GM23248 (cell line): ENCODE results near the gene FBN3. TPM values are rescaled to one million over a fixed set of nuclear protein-coding genes. Genes with fewer than 3 reads are reported as not detected.
A peak's percentile ranks its signal among the peaks of the same experiment; 100 is the strongest.
"Not testable (repeated sequence)": the region's sequence is repeated elsewhere in the genome, so short reads cannot be mapped to it uniquely, and the experiment has no call there.

Source experiments
- DNase-seq: peaks from one replicate; pipeline ENCODE4 v3.0.0-alpha.2; 2015
- H2AFZ ChIP-seq: fragments of 200-600 bp; sonication (generic); 2 replicates; pipeline ENCODE4 v1.6.1; 2016; ENCODE audit warnings: antibody characterized with exemption
- H3F3A ChIP-seq: fragments of 200-600 bp; sonication (generic); 2 replicates; pipeline ENCODE4 v1.6.1; 2016; ENCODE audit warnings: mild to moderate bottlenecking, antibody characterized with exemption, mixed run types; ENCODE audit not compliant: insufficient read depth
- H3K27ac ChIP-seq: fragments of 200-600 bp; sonication (generic); 2 replicates; pipeline ENCODE4 v1.5.1; 2016; ENCODE audit warnings: mild to moderate bottlenecking
- H3K27me3 ChIP-seq: fragments of 200-600 bp; sonication (generic); replicated peaks from 2 replicates; pipeline ENCODE4 v1.6.1; 2016; ENCODE audit warnings: mild to moderate bottlenecking; ENCODE audit not compliant: insufficient read depth
- H3K36me3 ChIP-seq: fragments of 200-600 bp; sonication (generic); 2 replicates; pipeline ENCODE4 v1.6.1; 2016; ENCODE audit warnings: low read depth, mild to moderate bottlenecking
- H3K4me1 ChIP-seq: fragments of 200-600 bp; sonication (generic); 2 replicates; pipeline ENCODE4 v1.6.1; 2016; ENCODE audit warnings: mild to moderate bottlenecking; ENCODE audit not compliant: insufficient read depth
- H3K4me2 ChIP-seq: fragments of 200-600 bp; sonication (generic); one replicate; pipeline ENCODE4 v1.6.1; 2016; ENCODE audit warnings: mild to moderate bottlenecking; ENCODE audit not compliant: unreplicated experiment
- H3K4me3 ChIP-seq: fragments of 200-600 bp; sonication (generic); 2 replicates; pipeline ENCODE4 v1.5.1; 2016; ENCODE audit warnings: mild to moderate bottlenecking
- H3K79me2 ChIP-seq: fragments of 200-600 bp; sonication (generic); 2 replicates; pipeline ENCODE4 v1.6.1; 2016; ENCODE audit warnings: mild to moderate bottlenecking; ENCODE audit not compliant: insufficient read depth
- H3K9ac ChIP-seq: fragments of 200-600 bp; sonication (generic); 2 replicates; pipeline ENCODE4 v1.6.1; 2016; ENCODE audit warnings: mild to moderate bottlenecking
- H3K9me2 ChIP-seq: fragments of 200-600 bp; sonication (generic); 2 replicates; pipeline ENCODE4 v1.6.1; 2016; ENCODE audit warnings: mixed run types, mild to moderate bottlenecking, moderate library complexity; ENCODE audit not compliant: insufficient read depth
- H3K9me3 ChIP-seq: fragments of 200-600 bp; sonication (generic); one replicate; pipeline ENCODE4 v1.6.1; 2017; ENCODE audit warnings: low read depth
- H4K20me1 ChIP-seq: fragments of 200-600 bp; sonication (generic); 2 replicates; pipeline ENCODE4 v1.6.0; 2016; ENCODE audit not compliant: insufficient read depth
- EZH2 ChIP-seq: fragments of 200-600 bp; sonication (generic); IDR thresholded peaks from 2 replicates; pipeline ENCODE4 v1.6.1; 2018; ENCODE audit warnings: antibody characterized with exemption, mild to moderate bottlenecking; ENCODE audit not compliant: insufficient read depth, poor library complexity, severe bottlenecking
- EZH2phosphoT487 ChIP-seq: fragments of 200-600 bp; sonication (generic); IDR thresholded peaks from 2 replicates; pipeline ENCODE4 v1.6.1; 2018; ENCODE audit warnings: antibody characterized with exemption, moderate library complexity, mild to moderate bottlenecking, low read depth; ENCODE audit not compliant: insufficient read depth
- whole genome bisulfite sequencing, 2 experiments: methylation state at CpG; one replicate each; pipeline ENCODE4 v1.1.6; 2015 to 2017; ENCODE audit warnings: low lambda C conversion rate in 2 of 2, low coverage in 1 of 2; ENCODE audit errors: missing lambda C conversion rate in 2 of 2; 5-methylcytosine and 5-hydroxymethylcytosine counted together
- in situ Hi-C: fragments of 300-500 bp; cut with MboI; formaldehyde crosslinking; loops from 2 replicates; pipeline ENCODE4 v1.15.0; 2020
- polyA plus RNA-seq: library from polyadenylated mRNA; unstranded; fragments of >200 nt; fragmentation: Nextera tagmentation; extraction: Ambion mirVana; gene quantifications from 2 replicates; pipeline ENCODE4 v1.2.1, GENCODE V29; 2016
- total RNA-seq: library from RNA; depleted of rRNA; stranded (reverse); fragments of >200 nt; shearing (Covaris generic); gene quantifications from 2 replicates; pipeline ENCODE4 v1.2.3, GENCODE V29; 2014

The FBN3 gene
- total and polyA plus RNA-seq, 2 experiments from 2014 or later = not detected

DNA sequence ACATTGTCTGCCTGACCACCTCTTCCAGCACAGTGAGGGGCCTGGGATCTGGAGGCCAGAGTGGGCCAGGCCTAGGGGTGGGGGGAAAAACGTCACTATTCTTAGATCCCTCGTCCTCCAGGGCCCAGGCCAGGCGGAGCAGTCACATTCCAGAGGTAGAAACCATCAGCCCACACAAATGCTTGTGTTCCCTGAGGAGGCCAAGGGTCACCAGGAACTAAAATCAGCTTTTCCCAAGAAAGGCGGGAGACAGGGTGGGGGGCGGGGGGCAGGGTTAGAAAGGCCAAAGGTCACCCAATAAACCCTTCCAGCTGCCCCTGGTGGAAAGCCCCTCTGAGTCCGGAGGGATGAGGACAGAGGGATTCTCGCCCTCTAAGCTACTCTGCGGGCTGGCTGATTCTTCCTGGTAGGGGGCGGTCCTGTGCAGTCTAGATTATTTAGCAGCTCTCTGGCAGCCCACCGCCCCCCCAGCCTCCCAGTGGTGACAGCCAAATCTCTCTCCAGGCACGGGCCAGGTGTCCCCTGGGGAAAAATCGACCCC is 120.4 kb downstream of the FBN3 start:
- no peaks in the 10 kb centered on the region for H3K9me3 ChIP-seq
- H3K27ac ChIP-seq = no peak overlapping the region
- H3K36me3 ChIP-seq = no peaks in the 10 kb centered on the region
- no peak overlapping the region for H3K4me3 ChIP-seq
- no peaks in the 10 kb centered on the region for H3K79me2 ChIP-seq
- DNase-seq = peak; percentile 17
- H3K27me3 ChIP-seq = no peaks in the 10 kb centered on the region
- WGBS, 2 experiments = 25 to 31% methylated on average over 12 of the region's 12 CpGs
- TF ChIP-seq EZH2phosphoT487 (no peak), EZH2 (no peak)
- H3F3A ChIP-seq = no peaks in the 10 kb centered on the region
- H3K4me2 ChIP-seq = no peak overlapping the region
- no peaks in the 10 kb centered on the region for H3K9me2 ChIP-seq
- H4K20me1 ChIP-seq = no peaks in the 10 kb centered on the region
- no peak overlapping the region for H3K9ac ChIP-seq
- in situ Hi-C loops = no loop called here
- H2AFZ ChIP-seq = no peak overlapping the region
- H3K4me1 ChIP-seq = 0 out of 2 replicates have a peak, but pooled peaks cover 7% of the 10 kb centered on the region

DNA sequence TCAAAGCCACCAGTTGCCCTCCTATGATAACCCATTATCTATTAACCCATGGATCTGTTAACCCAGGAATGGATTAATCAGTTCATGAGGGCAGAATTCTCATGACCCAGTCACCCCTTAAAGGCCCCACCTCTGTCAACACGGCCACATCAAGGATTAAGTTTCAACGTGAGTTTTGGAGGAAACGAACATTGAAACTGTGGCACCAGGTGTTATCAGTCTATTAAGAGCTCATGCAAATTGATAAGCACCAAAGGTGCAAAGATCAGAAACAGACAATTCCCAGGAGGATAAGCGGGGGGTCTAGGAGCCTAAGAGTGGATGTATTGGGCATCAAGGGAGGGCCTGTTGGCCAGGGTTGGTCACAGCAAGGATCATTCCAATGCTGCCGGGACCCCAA is 124.1 kb downstream of the FBN3 start:
- no peak for DNase-seq
- no peak overlapping the region for H2AFZ ChIP-seq
- in situ Hi-C loops = no loop called here
- no peaks in the 10 kb centered on the region for H4K20me1 ChIP-seq
- H3K79me2 ChIP-seq = no peaks in the 10 kb centered on the region
- no peaks in the 10 kb centered on the region for H3K27me3 ChIP-seq
- H3K4me2 ChIP-seq = no peak overlapping the region
- no peaks in the 10 kb centered on the region for H3K36me3 ChIP-seq
- 0 out of 2 replicates have a peak, but pooled peaks cover 7% of the 10 kb centered on the region for H3K4me1 ChIP-seq
- no peaks in the 10 kb centered on the region for H3F3A ChIP-seq
- H3K4me3 ChIP-seq = no peak overlapping the region
- no peak overlapping the region for H3K27ac ChIP-seq
- H3K9ac ChIP-seq = no peak overlapping the region
- TF ChIP-seq EZH2phosphoT487 (no peak), EZH2 (no peak)
- no peaks in the 10 kb centered on the region for H3K9me2 ChIP-seq
- WGBS, 2 experiments = 95 to 96% methylated on average over 5 of the region's 5 CpGs
- H3K9me3 ChIP-seq = no peaks in the 10 kb centered on the region

DNA sequence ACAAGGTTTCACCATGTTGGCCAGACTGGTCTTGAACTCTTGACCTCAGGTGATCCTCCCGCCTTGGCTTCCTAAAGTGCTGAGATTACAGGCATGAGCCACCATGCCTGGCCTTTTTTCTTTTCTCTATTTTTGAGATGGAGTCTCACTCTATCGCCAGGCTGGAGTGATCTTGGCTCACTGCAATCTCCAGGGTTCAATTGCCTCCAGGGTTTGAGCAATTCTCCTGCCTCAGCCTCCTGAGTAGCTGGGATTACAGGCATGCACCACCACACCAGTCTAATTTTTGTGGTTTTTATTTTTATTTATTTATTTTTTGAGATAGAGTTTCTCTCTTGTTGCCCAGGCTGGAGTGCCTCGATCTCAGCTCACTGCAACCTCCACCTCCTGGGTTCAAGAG is 125.1 kb downstream of the FBN3 start:
- H3K9ac ChIP-seq, H3F3A ChIP-seq, H3K4me2 ChIP-seq, H3K27me3 ChIP-seq, H4K20me1 ChIP-seq, H3K4me3 ChIP-seq, H2AFZ ChIP-seq, DNase-seq, H3K79me2 ChIP-seq, H3K4me1 ChIP-seq, H3K9me2 ChIP-seq, H3K9me3 ChIP-seq, H3K36me3 ChIP-seq, H3K27ac ChIP-seq, in situ Hi-C loops: not testable (repeated sequence)
- 83 to 94% methylated on average over 3 of the region's 3 CpGs for WGBS, 2 experiments

DNA sequence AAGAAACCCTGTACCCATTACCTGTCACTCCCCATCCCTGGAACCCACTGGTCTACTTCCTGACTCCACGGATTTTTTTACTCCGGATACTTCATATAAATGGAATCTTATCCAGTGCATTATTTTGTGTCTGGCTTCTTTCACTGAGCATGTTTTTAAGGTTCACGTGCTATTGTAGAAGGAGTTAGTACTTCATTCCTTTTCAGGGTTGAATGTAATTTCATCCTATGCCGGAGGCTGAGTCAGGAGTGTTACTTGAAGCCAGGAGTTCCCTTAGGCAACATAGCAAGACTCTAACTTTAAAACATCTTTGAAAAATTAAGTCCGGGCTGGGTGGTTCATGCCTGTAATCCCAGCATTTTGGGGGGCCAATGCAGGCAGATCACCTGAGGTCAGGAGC is 126.0 kb downstream of the FBN3 start:
- H3K27me3 ChIP-seq = no peaks in the 10 kb centered on the region
- DNase-seq = no peak
- H3K36me3 ChIP-seq = no peaks in the 10 kb centered on the region
- H3K27ac ChIP-seq = no peak overlapping the region
- no peak overlapping the region for H3K4me3 ChIP-seq
- no peaks in the 10 kb centered on the region for H3K9me2 ChIP-seq
- no peaks in the 10 kb centered on the region for H3K9me3 ChIP-seq
- no peak overlapping the region for H3K9ac ChIP-seq
- in situ Hi-C loops = no loop called here
- H2AFZ ChIP-seq = no peak overlapping the region
- H4K20me1 ChIP-seq = no peaks in the 10 kb centered on the region
- H3F3A ChIP-seq = no peaks in the 10 kb centered on the region
- H3K4me2 ChIP-seq = no peak overlapping the region
- TF ChIP-seq EZH2phosphoT487 = no peak
- H3K79me2 ChIP-seq = no peaks in the 10 kb centered on the region
- H3K4me1 ChIP-seq = no peaks in the 10 kb centered on the region
- 89 to 95% methylated on average over 5 of the region's 5 CpGs for WGBS, 2 experiments

DNA sequence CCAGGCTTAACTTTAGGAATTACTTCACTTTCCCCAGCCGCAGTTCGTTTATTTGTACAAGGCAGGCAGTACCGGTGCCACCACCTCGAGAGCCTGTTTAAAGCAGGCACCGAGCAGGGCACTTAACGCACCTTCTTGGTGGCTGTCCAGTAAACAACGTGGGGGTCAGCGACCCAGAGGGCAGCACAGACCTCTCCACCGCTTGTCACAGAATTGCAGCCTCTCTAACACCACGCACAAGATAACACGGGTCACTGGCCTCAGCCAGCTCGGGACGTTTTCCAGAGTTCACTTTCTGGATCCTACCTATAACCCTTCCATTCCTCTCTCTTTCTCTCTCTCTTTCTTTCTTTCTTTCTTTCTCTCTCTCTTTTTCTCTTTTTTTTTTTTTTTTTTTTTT is 127.1 kb downstream of the FBN3 start:
- Histone ChIP-seq H3F3A (no peaks in the 10 kb centered on the region), H3K27ac (no peak overlapping the region), H3K9me2 (no peaks in the 10 kb centered on the region), H4K20me1 (no peaks in the 10 kb centered on the region), H3K79me2 (no peaks in the 10 kb centered on the region), H2AFZ (no peak overlapping the region), H3K4me2 (no peak overlapping the region), H3K9ac (no peak overlapping the region), H3K9me3 (no peaks in the 10 kb centered on the region), H3K4me1 (no peaks in the 10 kb centered on the region), H3K36me3 (no peaks in the 10 kb centered on the region), H3K27me3 (no peaks in the 10 kb centered on the region), H3K4me3 (no peak overlapping the region)
- WGBS, 2 experiments = 85 to 88% methylated on average over 10 to 13 of the region's 13 CpGs
- no peak for DNase-seq
- TF ChIP-seq EZH2phosphoT487 = no peak
- no peak for TF ChIP-seq EZH2
- in situ Hi-C loops = no loop called here
